CD14-positive monocyte (primary cell): ENCODE results near the gene MIGA2. TPM values are rescaled to one million over a fixed set of nuclear protein-coding genes. Genes with fewer than 3 reads are reported as not detected.
A peak's percentile ranks its signal among the peaks of the same experiment; 100 is the strongest.

Source experiments
- DNase-seq, 3 donors: peaks; one replicate each; pipeline ENCODE4 v3.0.0-alpha.2; 2011 to 2022
- H2AFZ ChIP-seq: 2 replicates; pipeline ENCODE4 v1.6.0; 2012; ENCODE audit warnings: mild to moderate bottlenecking, low read depth, low read length, inconsistent platforms; ENCODE audit not compliant: insufficient read depth, poor library complexity, severe bottlenecking
- H3K27ac ChIP-seq, 2 donors: 1 replicate in 1 of 2; 2 replicates in 1 of 2; pipeline ENCODE4 v1.5.1; 2012 to 2013; ENCODE audit warnings: low read length in 2 of 2, control low read depth in 1 of 2, inconsistent platforms in 1 of 2, low read depth in 1 of 2, mild to moderate bottlenecking in 1 of 2
- H3K27me3 ChIP-seq, 2 donors: one replicate each; pipeline versions ENCODE4 v1.6.0 to v1.6.1; 2011 to 2013; ENCODE audit warnings: low read length in 2 of 2; ENCODE audit not compliant: control insufficient read depth in 2 of 2, insufficient read depth in 2 of 2
- H3K36me3 ChIP-seq, 2 donors: replicated peaks in 1 of 2; 1 replicate in 1 of 2; 2 replicates in 1 of 2; pipeline versions ENCODE4 v1.5.1 to v1.6.1; 2012 to 2013; ENCODE audit warnings: low read length in 2 of 2, control low read depth in 1 of 2, inconsistent platforms in 1 of 2, mild to moderate bottlenecking in 1 of 2; ENCODE audit not compliant: insufficient read depth in 2 of 2, control insufficient read depth in 1 of 2
- H3K4me1 ChIP-seq, 2 donors: 1 replicate in 1 of 2; 2 replicates in 1 of 2; pipeline versions ENCODE4 v1.5.1 to v1.6.1; 2012 to 2013; ENCODE audit warnings: low read length in 2 of 2, control low read depth in 1 of 2, inconsistent platforms in 1 of 2, mild to moderate bottlenecking in 1 of 2, moderate library complexity in 1 of 2; ENCODE audit not compliant: insufficient read depth in 2 of 2, control insufficient read depth in 1 of 2
- H3K4me2 ChIP-seq: replicated peaks from 2 replicates; pipeline ENCODE3; 2012; ENCODE audit warnings: low read length, moderate library complexity, mild to moderate bottlenecking; ENCODE audit not compliant: poor library complexity, severe bottlenecking; ENCODE audit errors: extremely low read depth
- H3K4me3 ChIP-seq, 3 experiments: fragments of 200-600 bp in 1 of 3; sonication (generic) in 1 of 3; replicated peaks in 1 of 3; 1 replicate in 2 of 3; 2 replicates in 1 of 3; pipeline ENCODE4 v1.5.1; 2011 to 2013; ENCODE audit warnings: low read length in 3 of 3, mild to moderate bottlenecking in 3 of 3, control low read depth in 2 of 3, low read depth in 2 of 3, inconsistent platforms in 1 of 3, moderate library complexity in 1 of 3
- H3K79me2 ChIP-seq: 2 replicates; pipeline ENCODE4 v1.6.0; 2012; ENCODE audit warnings: mild to moderate bottlenecking, control low read depth, inconsistent platforms, low read length, moderate library complexity; ENCODE audit not compliant: insufficient read depth
- H3K9ac ChIP-seq: 2 replicates; pipeline ENCODE4 v1.6.0; 2017; ENCODE audit warnings: low read length, mild to moderate bottlenecking; ENCODE audit not compliant: insufficient read depth, poor library complexity, severe bottlenecking
- H3K9me3 ChIP-seq, 2 donors: replicated peaks in 1 of 2; 1 replicate in 1 of 2; 2 replicates in 1 of 2; pipeline versions ENCODE4 v1.5.1 to v1.6.1; 2012 to 2013; ENCODE audit warnings: low read length in 2 of 2, control low read depth in 1 of 2; ENCODE audit not compliant: control insufficient read depth in 1 of 2, insufficient read depth in 1 of 2
- H4K20me1 ChIP-seq: 2 replicates; pipeline ENCODE4 v1.6.0; 2012; ENCODE audit warnings: mild to moderate bottlenecking, low read length, control low read depth, moderate library complexity; ENCODE audit not compliant: insufficient read depth
- H3K27ac Mint-ChIP-seq, 7 donors: one replicate each; pipeline ENCODE4 v1.8.0; 2020; ENCODE audit warnings: mild to moderate bottlenecking in 7 of 7, mixed read lengths in 7 of 7, moderate library complexity in 6 of 7, inconsistent platforms in 2 of 7
- H3K27me3 Mint-ChIP-seq, 3 donors: one replicate each; pipeline ENCODE4 v1.8.0; 2021 to 2022; ENCODE audit warnings: low read depth in 3 of 3, mild to moderate bottlenecking in 3 of 3, mixed read lengths in 3 of 3, moderate library complexity in 3 of 3, inconsistent platforms in 1 of 3
- H3K36me3 Mint-ChIP-seq, 2 donors: one replicate each; pipeline ENCODE4 v1.8.0; 2020; ENCODE audit warnings: mixed read lengths in 2 of 2, inconsistent platforms in 1 of 2, mild to moderate bottlenecking in 1 of 2
- H3K4me1 Mint-ChIP-seq: one replicate; pipeline ENCODE4 v1.8.0; 2020; ENCODE audit warnings: mild to moderate bottlenecking, mixed read lengths
- H3K4me3 Mint-ChIP-seq, 2 donors: one replicate each; pipeline ENCODE4 v1.8.0; 2020; ENCODE audit warnings: mild to moderate bottlenecking in 2 of 2, mixed read lengths in 2 of 2, moderate library complexity in 1 of 2
- H3K9me3 Mint-ChIP-seq, 7 donors: one replicate each; pipeline ENCODE4 v1.8.0; 2020 to 2022; ENCODE audit warnings: mixed read lengths in 7 of 7, mild to moderate bottlenecking in 6 of 7, moderate library complexity in 6 of 7, inconsistent platforms in 2 of 7
- WGBS: methylation state at CpG from one replicate; pipeline ENCODE4 v1.1.5; 2013; ENCODE audit warnings: missing lambda C conversion rate; ENCODE audit not compliant: insufficient coverage; 5-methylcytosine and 5-hydroxymethylcytosine counted together
- intact Hi-C, 2 donors: fragments of 100-400 bp; cut with micrococcal nuclease; formaldehyde crosslinking; loops; one replicate each; pipeline versions ENCODE4 v1.15.0 to v1.15.1; 2023
- polyA plus RNA-seq, 3 donors: library from polyadenylated mRNA; depleted of rRNA in 1 of 3; unstranded in 2 of 3; stranded (reverse) in 1 of 3; fragments of 300-500 nt in 2 of 3; fragments of >200 nt in 1 of 3; fragmentation: Illumina TruSeq in 2 of 3; gene quantifications; 1 replicate in 2 of 3; 2 replicates in 1 of 3; pipeline ENCODE4 v1.2.3, GENCODE V29; 2012 to 2021
- TF ChIP-seq, protein P1 (sequence below): fragments of 200-600 bp; IDR thresholded peaks from one replicate; pipeline ENCODE4 v1.8.0; 2022; ENCODE audit warnings: antibody characterized with exemption, mild to moderate bottlenecking

MIGA2 gene
- polyA plus RNA-seq, 3 donors = 1.9 to 45.4 (median 5.9) TPM

GRCh38 chr9:129070696-129071525 lies 34.5 kb downstream of the MIGA2 start:
- peaks cover 18 to 20% of the 10 kb centered on the region in 2 donors for H3K4me1 ChIP-seq
- H4K20me1 ChIP-seq = no peaks in the 10 kb centered on the region
- no peaks in the 10 kb centered on the region for H3K27me3 ChIP-seq
- peaks cover 0 to 2% (median 0%) of the 10 kb centered on the region in 3 donors for H3K27me3 Mint-ChIP-seq
- intact Hi-C loops = no loop called here
- no peaks in the 10 kb centered on the region for H3K79me2 ChIP-seq
- H3K9ac ChIP-seq = no peak overlapping the region
- H3K4me2 ChIP-seq = no peak overlapping the region
- 86% methylated on average over 18 of the region's 21 CpGs for WGBS
- H3K27ac Mint-ChIP-seq = peak overlapping the region in 2 of 7 donors; percentile 71 to 78
- no peak overlapping the region for H2AFZ ChIP-seq
- H3K36me3 ChIP-seq = peaks cover 23 to 28% of the 10 kb centered on the region in 2 donors
- H3K4me1 Mint-ChIP-seq = peaks cover 21% of the 10 kb centered on the region
- peaks cover 15 to 43% of the 10 kb centered on the region in 2 donors for H3K36me3 Mint-ChIP-seq
- peaks cover 0 to 3% (median 0%) of the 10 kb centered on the region in 7 donors for H3K9me3 Mint-ChIP-seq
- no peaks in the 10 kb centered on the region for H3K9me3 ChIP-seq
- no peak overlapping the region for H3K4me3 ChIP-seq
- TF ChIP-seq, protein P1, sequence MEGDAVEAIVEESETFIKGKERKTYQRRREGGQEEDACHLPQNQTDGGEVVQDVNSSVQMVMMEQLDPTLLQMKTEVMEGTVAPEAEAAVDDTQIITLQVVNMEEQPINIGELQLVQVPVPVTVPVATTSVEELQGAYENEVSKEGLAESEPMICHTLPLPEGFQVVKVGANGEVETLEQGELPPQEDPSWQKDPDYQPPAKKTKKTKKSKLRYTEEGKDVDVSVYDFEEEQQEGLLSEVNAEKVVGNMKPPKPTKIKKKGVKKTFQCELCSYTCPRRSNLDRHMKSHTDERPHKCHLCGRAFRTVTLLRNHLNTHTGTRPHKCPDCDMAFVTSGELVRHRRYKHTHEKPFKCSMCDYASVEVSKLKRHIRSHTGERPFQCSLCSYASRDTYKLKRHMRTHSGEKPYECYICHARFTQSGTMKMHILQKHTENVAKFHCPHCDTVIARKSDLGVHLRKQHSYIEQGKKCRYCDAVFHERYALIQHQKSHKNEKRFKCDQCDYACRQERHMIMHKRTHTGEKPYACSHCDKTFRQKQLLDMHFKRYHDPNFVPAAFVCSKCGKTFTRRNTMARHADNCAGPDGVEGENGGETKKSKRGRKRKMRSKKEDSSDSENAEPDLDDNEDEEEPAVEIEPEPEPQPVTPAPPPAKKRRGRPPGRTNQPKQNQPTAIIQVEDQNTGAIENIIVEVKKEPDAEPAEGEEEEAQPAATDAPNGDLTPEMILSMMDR = no peak
- DNase-seq = peak in 1 of 3 donors; percentile 2
- no peak overlapping the region for H3K27ac ChIP-seq
- H3K4me3 Mint-ChIP-seq = no peak overlapping the region

DNA sequence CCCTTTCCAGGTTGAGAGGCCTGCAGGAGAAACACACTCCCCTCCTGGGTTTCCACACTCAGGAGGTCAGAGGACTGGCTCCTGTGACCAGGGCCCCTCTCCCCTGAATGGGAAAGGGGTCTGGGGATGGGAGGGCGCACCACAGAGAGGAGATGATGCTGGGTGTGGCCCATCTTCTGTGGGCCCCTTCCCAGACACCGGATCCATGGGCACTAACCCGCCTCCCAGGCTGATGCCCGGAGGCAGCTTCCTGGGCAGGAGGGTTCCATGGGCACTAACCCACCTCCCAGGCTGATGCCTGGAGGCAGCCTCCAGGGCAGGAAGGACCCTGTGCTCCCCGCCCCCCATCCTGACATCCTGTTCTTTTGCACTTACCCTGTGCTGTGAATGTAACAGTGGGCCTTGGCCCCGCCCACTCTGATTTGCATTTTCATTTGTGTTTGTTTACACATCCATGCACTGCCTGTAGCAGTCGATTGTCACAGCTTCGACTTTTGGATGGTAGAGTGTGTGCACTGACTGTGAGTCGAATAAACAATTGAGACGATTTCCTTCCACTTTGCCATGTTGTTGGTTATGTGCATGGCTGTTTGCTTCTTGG lies 35.2 kb downstream of the MIGA2 start:
- Histone ChIP-seq H3K9ac (no peak overlapping the region), H3K4me2 (no peak overlapping the region), H3K36me3 (peaks cover 20 to 26% of the 10 kb centered on the region in 2 donors), H3K27ac (no peak overlapping the region), H3K79me2 (no peaks in the 10 kb centered on the region), H2AFZ (no peak overlapping the region), H4K20me1 (no peaks in the 10 kb centered on the region), H3K27me3 (no peaks in the 10 kb centered on the region), H3K4me1 (peaks cover 18 to 20% of the 10 kb centered on the region in 2 donors), H3K4me3 (no peak overlapping the region), H3K9me3 (no peaks in the 10 kb centered on the region)
- no peak for DNase-seq
- Mint-ChIP-seq H3K9me3 (no peaks in the 10 kb centered on the region), H3K27ac (peak overlapping the region in 1 of 7 donors; percentile 35), H3K4me1 (peaks cover 21% of the 10 kb centered on the region), H3K36me3 (peaks cover 14 to 37% of the 10 kb centered on the region in 2 donors), H3K4me3 (no peak overlapping the region), H3K27me3 (peaks cover 0 to 2% (median 0%) of the 10 kb centered on the region in 3 donors)
- intact Hi-C loops = no loop called here
- TF ChIP-seq, protein P1 = no peak
- WGBS = 71% methylated on average over 4 of the region's 10 CpGs
